Skeletal muscle satellite cell (primary cell): ENCODE data around the gene CBFA2T2.

Experiments
- H3K27me3 ChIP-seq: 2 replicates; pipeline ENCODE4 v1.7.0; 2013; ENCODE audit warnings: low read length; ENCODE audit not compliant: control insufficient read depth, insufficient read depth
- H3K36me3 ChIP-seq: 2 replicates; pipeline ENCODE4 v1.7.0; 2013; ENCODE audit warnings: mild to moderate bottlenecking, control low read depth, low read length; ENCODE audit not compliant: insufficient read depth
- H3K4me1 ChIP-seq: 2 replicates; pipeline ENCODE4 v1.7.0; 2013; ENCODE audit warnings: low read length; ENCODE audit not compliant: control insufficient read depth, insufficient read depth
- H3K4me2 ChIP-seq: 2 replicates; pipeline ENCODE4 v1.7.0; 2013; ENCODE audit warnings: mild to moderate bottlenecking, low read length
- H3K4me3 ChIP-seq: 2 replicates; pipeline ENCODE4 v1.7.0; 2013; ENCODE audit warnings: low read length
- H3K9ac ChIP-seq: 2 replicates; pipeline ENCODE4 v1.7.0; 2013; ENCODE audit warnings: mild to moderate bottlenecking, low read depth, low read length, moderate library complexity
- H3K9me3 ChIP-seq: replicated peaks from 2 replicates; pipeline ENCODE4 v1.7.0; 2013; ENCODE audit warnings: mild to moderate bottlenecking, control low read depth, low read length

The CBFA2T2 gene

DNA sequence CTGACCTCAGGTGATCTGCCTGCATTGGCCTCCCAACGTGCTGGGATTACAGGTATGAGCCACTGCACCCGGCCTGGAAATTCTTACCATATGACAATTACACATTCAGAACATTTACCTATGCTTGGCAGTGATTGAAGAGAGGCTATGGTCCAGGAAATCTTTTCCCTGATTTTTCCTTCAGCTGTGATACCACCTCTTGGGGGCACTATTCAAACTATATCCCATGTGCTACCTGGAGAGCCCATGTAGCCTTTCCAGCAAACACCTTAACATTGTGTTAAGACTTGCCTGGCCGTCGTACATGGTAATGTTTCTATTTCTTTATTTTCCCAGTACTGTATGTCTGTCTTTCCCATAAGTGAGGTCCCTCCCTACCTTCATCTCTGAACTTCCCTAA, 110.5 kb downstream of the CBFA2T2 start:
- Histone ChIP-seq H3K4me1 (no peaks in the 10 kb centered on the region), H3K27me3 (no peaks in the 10 kb centered on the region), H3K36me3 (no peaks in the 10 kb centered on the region), H3K9ac (no peak overlapping the region), H3K4me3 (no peak overlapping the region), H3K9me3 (no peaks in the 10 kb centered on the region), H3K4me2 (no peak overlapping the region)

DNA sequence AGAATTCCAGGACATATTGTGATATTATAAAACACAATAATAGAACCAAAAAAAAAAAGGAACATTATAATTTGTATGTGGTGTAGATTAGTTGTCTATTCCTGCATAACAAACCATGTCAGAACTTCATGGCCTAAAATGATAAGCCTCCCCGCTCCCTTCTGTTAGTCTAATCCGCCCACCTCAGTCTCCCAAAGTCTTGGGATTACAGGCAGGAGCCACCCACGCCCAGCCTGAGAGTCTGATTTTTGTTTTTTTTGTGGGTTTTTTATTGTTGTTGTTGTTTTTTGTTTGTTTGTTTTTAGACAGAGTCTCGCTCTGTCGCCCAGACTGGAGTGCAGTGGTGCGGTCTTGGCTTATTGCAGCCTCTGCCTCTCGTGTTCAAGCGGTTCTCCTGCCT, 111.1 kb downstream of the CBFA2T2 start:
- no peaks in the 10 kb centered on the region for H3K4me1 ChIP-seq
- H3K9me3 ChIP-seq = no peaks in the 10 kb centered on the region
- no peak overlapping the region for H3K9ac ChIP-seq
- H3K4me2 ChIP-seq = no peak overlapping the region
- no peaks in the 10 kb centered on the region for H3K36me3 ChIP-seq
- H3K27me3 ChIP-seq = no peaks in the 10 kb centered on the region
- no peak overlapping the region for H3K4me3 ChIP-seq

DNA sequence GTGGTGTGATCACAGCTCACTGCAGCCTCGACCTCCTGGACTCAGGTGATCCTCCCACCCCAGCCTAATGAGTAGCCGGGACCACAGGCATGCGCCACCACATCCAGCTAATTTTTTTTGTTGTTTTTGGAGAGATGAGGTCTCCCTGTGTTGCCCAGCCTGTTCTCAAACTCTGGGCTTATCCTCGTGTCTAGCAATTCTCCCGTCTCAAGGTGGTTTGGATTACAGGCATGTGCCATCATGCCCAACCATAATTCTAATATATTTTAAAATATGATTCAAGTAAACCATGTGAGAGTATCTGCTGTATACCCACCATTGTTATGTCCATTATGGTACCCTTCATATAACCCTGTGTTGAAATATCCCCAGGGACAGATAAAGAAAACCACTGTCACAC, 112.0 kb downstream of the CBFA2T2 start:
- Histone ChIP-seq H3K4me1 (no peaks in the 10 kb centered on the region), H3K27me3 (no peaks in the 10 kb centered on the region), H3K4me3 (no peak overlapping the region), H3K4me2 (no peak overlapping the region), H3K36me3 (no peaks in the 10 kb centered on the region), H3K9me3 (no peaks in the 10 kb centered on the region), H3K9ac (no peak overlapping the region)

DNA sequence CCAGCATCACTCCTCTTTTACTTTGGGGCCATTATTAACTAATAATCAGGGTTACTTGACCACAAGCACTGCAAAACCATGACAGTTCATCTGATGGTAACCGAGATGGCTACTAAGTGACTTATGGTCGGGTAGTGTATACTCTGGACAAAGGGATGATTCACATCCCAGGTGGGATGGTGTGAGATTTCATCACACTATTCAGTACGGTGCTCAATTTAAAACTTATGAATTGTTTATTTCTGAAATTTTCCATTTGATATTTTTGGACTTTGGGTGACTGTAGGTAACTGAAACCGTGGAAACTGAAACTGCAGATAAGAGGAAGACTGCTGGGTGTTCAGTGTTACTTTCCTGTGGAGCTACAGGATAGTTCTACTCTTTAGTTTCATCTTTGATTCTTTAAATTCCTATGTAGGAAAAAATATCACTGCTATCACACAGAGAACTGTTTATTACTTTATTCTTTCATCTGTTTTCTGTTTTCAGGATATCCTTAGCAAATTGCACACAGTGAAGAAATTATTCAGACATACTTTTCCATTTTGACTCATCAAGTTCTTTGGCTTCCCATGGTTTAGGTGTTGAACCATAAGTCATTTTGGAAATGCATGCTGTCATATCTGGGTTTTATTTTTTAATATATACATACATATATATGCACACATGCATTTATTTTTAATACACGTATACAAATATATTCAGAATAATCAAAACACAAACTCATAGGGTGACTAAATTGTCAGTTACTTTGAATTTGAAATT, 113.1 kb downstream of the CBFA2T2 start:
- no peak overlapping the region for H3K4me3 ChIP-seq

DNA sequence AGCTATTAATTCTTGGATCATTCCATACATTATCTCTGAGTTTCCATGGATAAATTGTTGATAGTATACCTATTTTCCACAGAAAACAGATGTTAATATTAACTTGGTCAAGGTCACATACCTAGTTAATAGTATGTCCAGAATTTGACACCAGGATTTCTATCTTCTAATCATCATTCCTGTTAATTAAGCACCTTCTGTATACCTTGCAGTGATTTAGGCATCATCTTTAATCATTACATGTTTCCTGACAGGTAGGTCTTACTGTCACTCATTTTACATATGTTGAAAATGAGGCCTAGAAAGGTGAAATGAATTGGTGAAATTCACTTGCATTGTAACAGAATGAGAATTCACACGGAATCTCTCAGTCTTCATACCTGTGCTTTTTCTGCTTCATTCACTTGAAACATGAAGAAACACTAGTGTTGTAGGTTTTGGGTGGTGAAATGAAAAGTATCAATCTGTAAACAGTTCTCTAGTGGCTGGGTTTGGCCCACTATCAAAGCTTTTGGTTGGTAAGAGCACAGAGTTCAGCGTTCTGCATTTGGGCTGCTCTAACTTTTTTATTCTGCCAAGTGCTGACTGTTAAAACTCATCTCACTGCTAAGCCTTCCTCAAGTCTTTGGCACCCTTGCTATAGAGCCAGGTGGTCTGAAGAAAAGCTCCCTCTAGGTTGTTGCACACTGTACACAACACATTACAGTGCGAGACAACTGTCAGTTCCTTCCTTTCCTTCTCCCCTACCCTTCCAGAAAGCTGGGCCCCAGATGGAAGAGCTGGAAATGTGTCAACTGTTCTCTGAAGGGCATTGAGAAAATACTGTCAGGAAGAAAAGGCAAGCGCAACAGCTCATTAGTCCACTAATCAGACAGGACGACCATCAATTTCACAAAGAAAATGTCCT, 114.4 kb downstream of the CBFA2T2 start:
- no peak overlapping the region for H3K4me3 ChIP-seq
- no peaks in the 10 kb centered on the region for H3K4me1 ChIP-seq
- H3K36me3 ChIP-seq = peaks cover 10% of the 10 kb centered on the region
- H3K9me3 ChIP-seq = no peaks in the 10 kb centered on the region
- no peaks in the 10 kb centered on the region for H3K27me3 ChIP-seq
- H3K4me2 ChIP-seq = no peak overlapping the region
- no peak overlapping the region for H3K9ac ChIP-seq

More for the DNA sequence above, 113.1 kb downstream of the CBFA2T2 start:
- Histone ChIP-seq H3K4me2 (no peak overlapping the region), H3K9me3 (no peaks in the 10 kb centered on the region), H3K36me3 (peaks cover 7% of the 10 kb centered on the region), H3K4me1 (no peaks in the 10 kb centered on the region), H3K27me3 (no peaks in the 10 kb centered on the region), H3K9ac (no peak overlapping the region)

DNA sequence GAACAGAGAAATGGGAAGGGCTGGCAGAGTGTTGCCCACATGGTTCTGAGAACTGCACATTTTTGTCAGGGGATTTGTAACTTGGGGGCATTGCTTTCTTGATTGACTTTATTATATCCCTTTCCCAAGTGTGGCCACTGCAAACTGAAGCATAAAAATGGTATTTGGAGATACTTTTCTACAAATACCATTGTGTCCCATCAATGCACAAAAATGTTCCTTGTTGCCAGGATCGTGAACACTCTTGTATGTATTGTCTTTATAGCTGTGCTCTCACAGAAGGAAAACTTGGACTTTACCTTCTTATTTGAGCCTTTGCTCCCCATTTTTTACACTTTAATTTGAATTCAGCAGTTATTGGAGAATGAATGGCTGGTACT, 115.1 kb downstream of the CBFA2T2 start:
- no peaks in the 10 kb centered on the region for H3K9me3 ChIP-seq
- H3K4me3 ChIP-seq = no peak overlapping the region
- peaks cover 10% of the 10 kb centered on the region for H3K36me3 ChIP-seq
- H3K9ac ChIP-seq = no peak overlapping the region
- no peaks in the 10 kb centered on the region for H3K4me1 ChIP-seq
- H3K27me3 ChIP-seq = no peaks in the 10 kb centered on the region
- H3K4me2 ChIP-seq = no peak overlapping the region

DNA sequence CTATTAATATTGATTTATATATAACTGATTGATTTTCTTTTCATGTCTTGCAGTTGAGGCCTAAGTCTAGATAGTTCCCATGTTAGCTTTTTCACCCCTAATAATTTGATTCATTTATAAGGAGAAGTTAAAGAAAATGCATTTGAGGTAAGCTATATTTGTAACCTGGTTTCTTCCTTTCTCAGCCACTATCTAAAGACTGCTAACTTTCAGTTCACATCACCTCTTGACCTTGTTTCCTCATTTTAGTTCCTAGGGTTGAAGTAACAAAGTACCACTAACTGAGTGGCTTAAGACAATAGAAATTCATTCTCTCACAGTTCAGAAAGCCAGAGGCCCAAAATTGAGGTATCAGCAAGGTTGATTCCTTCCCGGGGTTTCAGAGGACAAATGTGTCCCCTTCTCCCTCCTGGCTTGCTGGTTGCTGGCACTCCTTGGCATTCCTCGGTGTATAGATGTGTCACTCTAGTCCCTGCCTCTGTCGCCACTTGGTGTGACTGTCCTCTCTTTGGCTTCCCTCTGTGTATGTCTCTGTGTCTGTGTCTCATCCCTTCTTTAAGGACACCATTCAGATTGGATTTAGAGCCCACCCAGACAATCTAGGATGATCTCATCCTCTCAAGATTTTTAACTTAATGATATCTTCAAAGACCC, 116.3 kb downstream of the CBFA2T2 start:
- Histone ChIP-seq H3K4me3 (no peak overlapping the region), H3K4me1 (no peaks in the 10 kb centered on the region), H3K9me3 (no peaks in the 10 kb centered on the region), H3K4me2 (no peak overlapping the region), H3K9ac (no peak overlapping the region), H3K27me3 (no peaks in the 10 kb centered on the region), H3K36me3 (peaks cover 14% of the 10 kb centered on the region)

DNA sequence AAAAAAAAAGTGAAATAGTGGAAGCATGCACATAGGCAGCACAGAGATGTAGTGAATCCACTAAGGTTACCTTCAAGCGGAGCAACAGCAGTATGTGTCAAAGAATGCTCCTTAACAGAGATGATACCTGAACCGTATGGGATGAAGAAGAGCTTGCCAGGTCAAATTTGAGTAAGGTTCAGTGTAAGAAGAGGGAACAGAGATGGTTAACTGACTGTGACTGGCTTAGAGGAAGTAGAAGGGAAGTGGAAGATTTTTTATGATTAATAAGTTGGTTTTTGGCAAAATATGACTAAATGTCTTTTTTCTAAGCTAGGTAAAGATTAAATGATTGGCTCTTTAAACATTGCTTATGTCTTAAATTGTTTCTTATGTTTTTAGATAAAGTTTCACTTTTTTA, 119.6 kb downstream of the CBFA2T2 start:
- Histone ChIP-seq H3K4me1 (no peaks in the 10 kb centered on the region), H3K36me3 (peaks cover 23% of the 10 kb centered on the region), H3K4me2 (no peak overlapping the region), H3K9ac (no peak overlapping the region), H3K4me3 (no peak overlapping the region), H3K27me3 (no peaks in the 10 kb centered on the region), H3K9me3 (no peaks in the 10 kb centered on the region)

DNA sequence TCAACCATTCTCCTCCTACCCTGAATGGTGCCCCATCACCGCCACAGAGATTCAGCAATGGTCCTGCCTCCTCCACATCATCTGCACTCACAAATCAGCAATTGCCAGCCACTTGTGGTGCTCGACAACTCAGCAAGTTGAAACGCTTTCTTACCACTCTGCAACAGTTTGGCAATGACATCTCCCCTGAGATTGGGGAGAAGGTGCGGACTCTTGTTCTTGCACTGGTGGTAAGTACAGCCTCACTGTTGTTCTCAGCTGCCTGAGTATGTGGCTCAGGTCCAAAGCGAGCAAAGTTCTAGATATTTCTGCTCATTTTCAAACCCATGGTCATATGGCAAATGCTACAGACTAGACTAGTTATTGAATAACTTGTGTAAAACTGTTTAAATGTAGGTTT, 121.2 kb downstream of the CBFA2T2 start:
- H3K9me3 ChIP-seq = no peaks in the 10 kb centered on the region
- no peaks in the 10 kb centered on the region for H3K27me3 ChIP-seq
- no peak overlapping the region for H3K4me2 ChIP-seq
- H3K4me1 ChIP-seq = no peaks in the 10 kb centered on the region
- peaks cover 32% of the 10 kb centered on the region for H3K36me3 ChIP-seq
- H3K4me3 ChIP-seq = no peak overlapping the region
- no peak overlapping the region for H3K9ac ChIP-seq

DNA sequence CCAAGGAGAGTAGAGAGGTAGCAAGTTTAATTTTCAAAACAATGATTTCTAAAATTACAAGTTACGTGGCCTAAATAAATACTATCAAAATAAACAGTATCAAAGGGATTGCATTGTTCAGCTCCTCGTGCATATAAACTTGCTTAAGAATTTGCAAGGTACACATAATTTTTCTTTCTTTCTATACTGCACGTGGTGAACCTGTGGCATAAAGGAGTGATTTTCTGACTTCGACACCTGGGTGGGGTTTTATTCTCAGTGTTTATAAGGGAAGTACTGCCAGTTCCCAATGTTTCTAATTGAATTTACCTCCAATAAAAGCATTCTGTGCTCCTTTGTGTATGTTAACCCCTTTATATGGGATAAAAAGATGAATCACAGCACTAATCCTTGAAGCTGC, 122.1 kb downstream of the CBFA2T2 start:
- Histone ChIP-seq H3K4me1 (no peaks in the 10 kb centered on the region), H3K27me3 (no peaks in the 10 kb centered on the region), H3K36me3 (peaks cover 32% of the 10 kb centered on the region), H3K4me2 (no peak overlapping the region), H3K9ac (no peak overlapping the region), H3K9me3 (no peaks in the 10 kb centered on the region), H3K4me3 (no peak overlapping the region)

DNA sequence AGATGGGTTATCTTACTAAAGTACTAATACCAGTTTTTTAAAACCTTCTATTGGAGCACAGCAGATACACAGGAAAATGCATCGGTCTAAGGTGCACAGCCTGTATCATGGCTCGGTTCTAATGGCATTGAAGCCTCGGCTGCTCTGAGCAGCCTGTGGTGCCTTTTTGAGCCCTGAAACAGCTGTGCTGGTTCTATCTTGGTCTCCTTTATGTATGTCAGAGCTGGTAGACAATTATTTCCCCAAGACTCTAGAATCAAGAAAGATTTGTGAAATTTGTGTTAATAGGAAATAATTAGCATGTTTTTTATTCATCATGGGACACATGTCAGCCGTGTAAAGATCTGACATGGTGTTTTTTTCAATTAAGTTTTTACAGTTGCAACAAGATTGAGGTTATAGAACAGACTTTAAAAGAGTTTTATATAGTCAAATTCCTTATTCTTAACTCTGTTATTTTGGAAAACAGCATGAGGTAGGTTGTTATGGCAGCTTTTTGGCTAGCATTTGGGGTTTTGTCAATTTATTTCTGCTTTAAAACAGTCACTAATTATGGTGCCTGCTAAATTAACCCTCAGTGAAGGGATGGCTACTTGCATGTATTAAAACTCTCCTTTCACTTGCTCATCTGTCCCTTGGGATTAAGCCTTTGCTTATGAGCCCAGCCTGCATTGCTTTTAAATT, 132.0 kb downstream of the CBFA2T2 start:
- H3K4me3 ChIP-seq = no peak overlapping the region
- H3K36me3 ChIP-seq = peaks cover 14% of the 10 kb centered on the region

More for the DNA sequence above, 132.0 kb downstream of the CBFA2T2 start:
- no peaks in the 10 kb centered on the region for H3K27me3 ChIP-seq
- H3K4me2 ChIP-seq = no peak overlapping the region
- no peaks in the 10 kb centered on the region for H3K4me1 ChIP-seq
- no peak overlapping the region for H3K9ac ChIP-seq
- no peaks in the 10 kb centered on the region for H3K9me3 ChIP-seq
